ENCODE results near the gene IGFL1.
"Not testable (repeated sequence)": the region's sequence is repeated elsewhere in the genome, so short reads cannot be mapped to it uniquely, and the experiment has no call there.

Gene IGFL1

GRCh38 chr19:46229442-46229841, at the start of gene IGFL1:
TSS of gene IGFL1 (plus strand) at chr19:46229742. CDS start at chr19:46229775, 33 bp downstream.
- no peak for DNase-seq (ENCODE audit: low read depth)

- DNase-seq (ENCODE audit: low read depth) = no peak
Observed at GRCh38 chr19:46180701-46181387, 48.7 kb upstream of the IGFL1 start.

GRCh38 chr19:46181388-46181779, 48.2 kb upstream of the IGFL1 start:
- DNase-seq (ENCODE audit: low read depth) = no peak

- no peak for DNase-seq (ENCODE audit: low read depth)
Observed at GRCh38 chr19:46182476-46182875, 47.1 kb upstream of the IGFL1 start.

- DNase-seq (ENCODE audit: low read depth) = not testable (repeated sequence)
Observed at GRCh38 chr19:46184775-46185710, 44.5 kb upstream of the IGFL1 start.

GRCh38 chr19:46186101-46186716, 43.3 kb upstream of the IGFL1 start:
- DNase-seq (ENCODE audit: low read depth) = no peak

GRCh38 chr19:46186717-46187101, 42.8 kb upstream of the IGFL1 start:
- no peak for DNase-seq (ENCODE audit: low read depth)

GRCh38 chr19:46189971-46190888, 39.3 kb upstream of the IGFL1 start:
- no peak for DNase-seq (ENCODE audit: low read depth)

- DNase-seq (ENCODE audit: low read depth) = no peak
Observed at GRCh38 chr19:46191356-46191755, 38.2 kb upstream of the IGFL1 start.

GRCh38 chr19:46191972-46192371, 37.6 kb upstream of the IGFL1 start:
- DNase-seq (ENCODE audit: low read depth) = no peak

- DNase-seq (ENCODE audit: low read depth) = not testable (repeated sequence)
Observed at GRCh38 chr19:46192626-46192991, 36.9 kb upstream of the IGFL1 start.

GRCh38 chr19:46192992-46193650, 36.4 kb upstream of the IGFL1 start:
- DNase-seq (ENCODE audit: low read depth) = no peak

- DNase-seq (ENCODE audit: low read depth) = no peak
Observed at GRCh38 chr19:46193678-46194077, 35.9 kb upstream of the IGFL1 start.

- DNase-seq (ENCODE audit: low read depth) = no peak
Observed at GRCh38 chr19:46195104-46195503, 34.4 kb upstream of the IGFL1 start.

- not testable (repeated sequence) for DNase-seq (ENCODE audit: low read depth)
Observed at GRCh38 chr19:46195919-46196318, 33.6 kb upstream of the IGFL1 start.

- DNase-seq (ENCODE audit: low read depth) = no peak
Observed at GRCh38 chr19:46196410-46197124, 33.0 kb upstream of the IGFL1 start.

GRCh38 chr19:46197314-46198070, 32.0 kb upstream of the IGFL1 start:
- no peak for DNase-seq (ENCODE audit: low read depth)

- no peak for DNase-seq (ENCODE audit: low read depth)
Observed at GRCh38 chr19:46198756-46199155, 30.8 kb upstream of the IGFL1 start.

GRCh38 chr19:46201454-46202310, 27.9 kb upstream of the IGFL1 start:
- DNase-seq (ENCODE audit: low read depth) = no peak
